GM13977 (cell line): Measurements from ENCODE around the gene TP53RK.

ENCODE experiments used
- DNase-seq: peaks from one replicate; pipeline ENCODE4 v3.0.0; 2012; ENCODE audit warnings: low spot score
- CTCF ChIP-seq: IDR thresholded peaks from 2 replicates; pipeline ENCODE4 v1.5.1; 2012; ENCODE audit warnings: mild to moderate bottlenecking, control low read depth; ENCODE audit not compliant: insufficient read depth; ENCODE audit errors: extremely low read depth, missing control alignments
- in situ Hi-C: fragments of 300-500 bp; cut with MboI; formaldehyde crosslinking; loops from one replicate; pipeline ENCODE4 v1.12.0; 2022; ENCODE audit warnings: low sequenced_read_pairs, low pct_unique_long_range_greater_than_20kb, mixed read lengths, inconsistent platforms; ENCODE audit not compliant: unreplicated experiment

TP53RK gene

DNA sequence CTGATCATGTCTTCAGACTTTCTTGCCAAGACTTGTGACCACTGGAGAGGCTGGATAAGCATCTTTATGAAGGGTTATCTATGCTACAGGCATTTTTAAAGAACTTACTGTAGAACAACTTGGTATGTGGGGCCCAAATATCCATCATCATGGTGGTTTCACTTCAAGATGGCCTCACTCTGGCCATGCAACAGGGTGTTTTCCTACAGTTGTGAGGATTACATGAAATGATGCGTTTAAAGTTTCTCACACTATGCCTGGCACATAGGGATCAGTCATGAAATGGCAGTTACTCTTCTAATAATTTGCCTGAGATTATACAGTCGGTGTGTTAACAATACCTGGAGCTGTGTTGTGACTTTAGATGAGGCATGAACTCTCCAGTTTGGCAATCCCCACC, 33.2 kb upstream of the TP53RK start:
- no peak for DNase-seq
- in situ Hi-C loops = no loop called here
- no peak for TF ChIP-seq CTCF

DNA sequence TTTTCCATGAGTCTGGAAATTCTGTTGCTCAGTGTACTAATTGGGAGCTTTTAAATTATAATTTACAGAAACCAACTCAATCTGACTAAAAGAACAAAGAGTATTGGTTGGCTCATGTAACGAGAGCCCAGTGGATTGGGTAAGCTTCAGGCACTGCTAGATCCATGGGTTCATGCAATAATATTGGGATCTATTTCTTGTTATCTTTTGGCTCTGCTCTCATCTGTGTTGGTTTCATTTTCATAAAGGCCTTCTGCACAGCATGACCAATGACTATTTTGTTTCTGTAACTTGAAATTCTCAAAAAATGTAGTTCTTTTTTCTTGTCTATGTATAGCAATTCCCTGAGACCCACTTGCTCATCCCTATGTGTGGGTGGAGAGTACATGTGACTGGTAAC, 32.2 kb upstream of the TP53RK start:
- in situ Hi-C loops = no loop called here
- DNase-seq = no peak
- TF ChIP-seq CTCF = no peak

DNA sequence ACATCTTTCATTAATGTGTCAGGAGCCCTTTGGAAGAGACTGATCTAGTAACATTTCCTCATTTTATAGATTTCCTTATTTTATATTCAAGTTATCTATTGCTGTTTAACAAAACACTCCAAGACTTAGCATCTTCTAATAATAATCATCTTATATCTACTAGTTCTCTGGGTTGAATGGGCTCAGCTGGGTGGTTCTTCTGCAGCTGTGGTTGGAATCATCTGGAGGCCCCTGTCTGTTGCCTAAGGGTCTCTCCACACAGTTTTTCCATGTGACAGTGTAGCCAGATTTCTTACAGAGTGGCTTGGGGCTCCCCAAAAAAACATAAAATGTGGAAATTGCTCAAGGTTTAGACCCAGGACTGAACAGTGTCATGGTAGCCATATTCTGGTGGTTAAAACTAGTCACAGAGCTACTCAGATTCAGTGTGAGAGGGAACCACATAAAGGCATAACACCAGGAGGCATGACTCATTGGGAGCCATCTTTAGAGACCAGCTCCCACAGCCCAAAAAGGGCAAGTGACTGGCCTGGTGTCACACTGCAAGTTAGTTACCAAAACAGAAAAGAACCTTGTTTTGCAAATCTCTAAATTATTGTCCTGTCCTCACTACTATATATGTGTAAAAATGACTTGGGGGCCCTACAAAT, 31.7 kb upstream of the TP53RK start:
- in situ Hi-C loops = no loop called here
- DNase-seq = no peak
- TF ChIP-seq CTCF = no peak

DNA sequence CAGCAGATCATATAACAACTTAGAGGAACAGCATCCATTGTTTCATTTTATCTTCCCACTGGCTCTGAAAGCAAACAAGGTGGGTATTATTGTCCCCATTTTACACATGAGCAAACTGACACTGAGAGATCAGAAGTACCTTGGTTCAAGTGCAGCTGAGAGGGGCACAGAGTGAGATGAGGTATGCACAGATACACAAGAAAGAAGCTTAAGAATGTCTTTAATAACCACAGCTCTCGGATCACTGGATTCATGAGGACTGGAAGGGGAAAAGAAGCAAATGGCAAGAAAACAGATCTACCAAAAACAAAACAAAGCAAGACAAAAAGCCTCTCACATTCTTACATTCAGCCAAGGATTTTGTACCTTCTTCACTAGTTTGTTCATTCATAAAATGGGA, 30.8 kb upstream of the TP53RK start:
- no peak for TF ChIP-seq CTCF
- in situ Hi-C loops = no loop called here
- no peak for DNase-seq

DNA sequence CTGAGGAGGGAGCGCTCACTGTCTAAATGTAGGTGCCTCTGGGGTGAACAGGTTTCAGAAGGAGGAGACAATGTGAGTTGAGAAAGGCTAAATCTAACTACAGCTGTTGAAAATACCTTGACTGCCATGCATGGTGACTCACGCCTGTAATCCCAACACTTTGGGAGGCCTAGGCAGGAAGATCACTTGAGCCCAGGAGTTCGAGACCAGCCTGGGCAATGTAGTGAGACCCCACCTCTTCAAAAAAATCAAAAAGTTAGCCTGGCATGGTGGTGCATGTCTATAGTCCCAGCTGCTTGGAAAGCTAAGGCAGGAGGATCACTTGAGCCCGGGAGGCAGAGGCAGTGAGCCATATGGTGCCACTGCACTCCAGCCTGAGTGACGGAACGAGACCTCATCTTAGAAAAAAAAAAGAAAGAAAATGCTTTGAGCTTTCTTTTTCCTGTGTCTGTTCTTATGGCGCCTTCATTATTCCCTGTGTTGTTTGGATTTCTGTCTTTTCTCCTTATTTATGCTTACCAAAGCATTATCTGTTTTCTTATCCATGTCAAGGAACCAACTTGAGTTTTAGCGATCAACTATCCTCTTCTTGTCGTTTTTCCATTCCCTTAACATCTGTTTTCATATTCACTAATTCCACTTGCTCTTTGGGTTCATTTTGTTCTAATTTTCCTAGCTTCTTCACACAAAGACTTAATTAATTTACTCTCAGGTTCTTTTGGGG, 28.7 kb upstream of the TP53RK start:
- in situ Hi-C loops = no loop called here
- DNase-seq = no peak
- TF ChIP-seq CTCF = no peak

DNA sequence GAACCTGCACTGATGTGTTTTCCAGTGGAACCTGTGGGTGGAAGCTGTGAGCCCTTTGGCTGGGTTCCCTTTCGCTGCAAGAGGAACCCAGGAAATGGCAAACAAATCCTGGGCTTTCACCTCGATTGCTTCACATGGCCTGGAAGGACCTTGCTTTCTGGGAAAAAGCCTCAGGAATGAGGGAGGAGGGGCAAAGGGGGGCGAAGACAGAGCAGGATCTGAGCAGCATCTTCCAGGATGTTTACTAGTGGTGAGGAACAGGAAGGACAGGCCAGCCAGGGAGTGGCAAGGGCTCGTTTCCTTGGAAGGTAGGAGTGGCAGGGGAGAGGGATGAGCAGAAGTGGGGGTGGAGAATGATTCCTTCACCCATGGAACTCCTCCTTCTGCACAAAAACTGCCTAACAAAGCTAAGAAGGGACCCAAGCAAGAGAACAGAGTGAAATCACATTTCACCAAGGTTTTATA, 26.1 kb upstream of the TP53RK start:
- no peak for DNase-seq
- in situ Hi-C loops = no loop called here
- TF ChIP-seq CTCF = no peak
